Upper lobe of left lung (tissue), 4 donors: ENCODE results near the gene NCDN.

Source experiments
- EP300 ChIP-seq, 4 donors: sonication (generic); formaldehyde crosslinking; IDR thresholded peaks; one replicate each; pipeline ENCODE4 v1.5.1; 2017; ENCODE audit warnings: antibody characterized with exemption in 4 of 4, control low read depth in 2 of 4
- POLR2A ChIP-seq, 4 donors: fragments of 450-650 bp; IDR thresholded peaks; one replicate each; pipeline ENCODE4 v1.5.1; 2016 to 2017; ENCODE audit warnings: antibody characterized with exemption in 4 of 4, mild to moderate bottlenecking in 2 of 4
- POLR2AphosphoS5 ChIP-seq, 2 donors: sonication (generic); formaldehyde crosslinking; IDR thresholded peaks; one replicate each; pipeline ENCODE4 v1.5.1; 2017; ENCODE audit warnings: antibody characterized with exemption in 2 of 2
- TF ChIP-seq, protein P1 (sequence below), 6 experiments: fragments of 450-650 bp in 4 of 6; fragments of 200-600 bp in 2 of 6; sonication (generic) in 2 of 6; IDR thresholded peaks; one replicate each; pipeline ENCODE4 v1.5.1; 2016 to 2019; ENCODE audit warnings: antibody characterized with exemption in 6 of 6

DNA sequence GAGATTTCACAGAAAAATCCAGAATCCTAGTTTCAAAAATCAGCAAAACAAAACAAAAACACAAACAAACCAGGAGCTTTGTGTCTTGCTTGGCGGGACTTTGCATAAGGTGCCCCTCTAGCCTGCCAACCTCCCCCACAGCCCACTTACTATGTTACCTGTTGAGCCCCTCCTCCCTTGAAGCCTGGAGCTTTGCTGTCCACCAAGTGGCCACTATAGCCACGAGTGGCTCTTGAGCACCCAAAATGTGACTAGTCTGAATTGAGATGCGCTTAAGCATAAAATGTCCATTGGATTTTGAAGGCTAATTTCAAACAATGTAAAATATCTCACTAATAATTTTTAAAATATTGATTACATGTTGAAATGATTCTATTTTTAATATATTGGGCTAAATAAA is 27.7 kb downstream of the NCDN start:
- TF ChIP-seq, protein P1, sequence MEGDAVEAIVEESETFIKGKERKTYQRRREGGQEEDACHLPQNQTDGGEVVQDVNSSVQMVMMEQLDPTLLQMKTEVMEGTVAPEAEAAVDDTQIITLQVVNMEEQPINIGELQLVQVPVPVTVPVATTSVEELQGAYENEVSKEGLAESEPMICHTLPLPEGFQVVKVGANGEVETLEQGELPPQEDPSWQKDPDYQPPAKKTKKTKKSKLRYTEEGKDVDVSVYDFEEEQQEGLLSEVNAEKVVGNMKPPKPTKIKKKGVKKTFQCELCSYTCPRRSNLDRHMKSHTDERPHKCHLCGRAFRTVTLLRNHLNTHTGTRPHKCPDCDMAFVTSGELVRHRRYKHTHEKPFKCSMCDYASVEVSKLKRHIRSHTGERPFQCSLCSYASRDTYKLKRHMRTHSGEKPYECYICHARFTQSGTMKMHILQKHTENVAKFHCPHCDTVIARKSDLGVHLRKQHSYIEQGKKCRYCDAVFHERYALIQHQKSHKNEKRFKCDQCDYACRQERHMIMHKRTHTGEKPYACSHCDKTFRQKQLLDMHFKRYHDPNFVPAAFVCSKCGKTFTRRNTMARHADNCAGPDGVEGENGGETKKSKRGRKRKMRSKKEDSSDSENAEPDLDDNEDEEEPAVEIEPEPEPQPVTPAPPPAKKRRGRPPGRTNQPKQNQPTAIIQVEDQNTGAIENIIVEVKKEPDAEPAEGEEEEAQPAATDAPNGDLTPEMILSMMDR (IDR thresholded peaks at IDR 0.05), result no peak
- no peak for TF ChIP-seq POLR2A (IDR thresholded peaks at IDR 0.05)
- TF ChIP-seq POLR2AphosphoS5 (IDR thresholded peaks at IDR 0.05), result no peak
- TF ChIP-seq EP300 (IDR thresholded peaks at IDR 0.05), result no peak
